ENCODE data around the gene CDKL5.

Gene CDKL5

GRCh38 chrX:18666614-18667013 is 241.2 kb downstream of the CDKL5 start:
- H3K27me3 ChIP-seq (ENCODE audit: insufficient read depth, poor library complexity, severe bottlenecking): no peaks in the 10 kb centered on the region
- no peak overlapping the region for H3K4me3 ChIP-seq (replicated peaks; ENCODE audit: insufficient read depth, low read length)
- H3K27ac ChIP-seq (replicated peaks): no peak overlapping the region
- DNase-seq (ENCODE audit: low read depth in 1 of 2, low spot score in 1 of 2): peak; percentile 38 to 49
- TF ChIP-seq SPI1 (IDR thresholded peaks at IDR 0.05; ENCODE audit: borderline replicate concordance, low read depth) (peak; percentile 28; the same call in 1 of the 2 replicates), REST (IDR thresholded peaks at IDR 0.05; ENCODE audit: insufficient replicate concordance, low read depth) (no peak), POLR2AphosphoS5 (IDR thresholded peaks at IDR 0.05; ENCODE audit: low read depth) (no peak)

GRCh38 chrX:18668071-18668835 is 242.8 kb downstream of the CDKL5 start:
- no peak for DNase-seq (ENCODE audit: low read depth in 1 of 2, low spot score in 1 of 2)
- Histone ChIP-seq H3K27me3 (ENCODE audit: insufficient read depth, poor library complexity, severe bottlenecking) (no peaks in the 10 kb centered on the region), H3K27ac (replicated peaks) (no peak overlapping the region), H3K4me3 (replicated peaks; ENCODE audit: insufficient read depth, low read length) (no peak overlapping the region)
- TF ChIP-seq SPI1 (IDR thresholded peaks at IDR 0.05; ENCODE audit: borderline replicate concordance, low read depth): no peak
- TF ChIP-seq GABPA (IDR thresholded peaks at IDR 0.05; ENCODE audit: low read depth): no peak
- no peak for TF ChIP-seq REST (IDR thresholded peaks at IDR 0.05; ENCODE audit: insufficient replicate concordance, low read depth)
- no peak for TF ChIP-seq CTCF (IDR thresholded peaks at IDR 0.05; ENCODE audit: insufficient read depth, low read length)
- no peak for TF ChIP-seq POLR2AphosphoS5 (IDR thresholded peaks at IDR 0.05; ENCODE audit: low read depth)

GRCh38 chrX:18672008-18672407 is 246.6 kb downstream of the CDKL5 start, which contains the start of gene RS1:
Gene RS1 (minus strand): TSS chrX:18672108. CDS start chrX:18672068, 40 bp downstream.
- Histone ChIP-seq H3K27ac (replicated peaks) (no peak within 1 kb of the TSS), H3K27me3 (ENCODE audit: insufficient read depth, poor library complexity, severe bottlenecking) (no peaks in the 10 kb centered on the region), H3K4me3 (replicated peaks; ENCODE audit: insufficient read depth, low read length) (no peak within 1 kb of the TSS)
- no peak for DNase-seq (ENCODE audit: low read depth in 1 of 2, low spot score in 1 of 2)
- TF ChIP-seq GABPA (IDR thresholded peaks at IDR 0.05; ENCODE audit: low read depth) (no peak), CTCF (IDR thresholded peaks at IDR 0.05; ENCODE audit: insufficient read depth, low read length) (no peak), REST (IDR thresholded peaks at IDR 0.05; ENCODE audit: insufficient replicate concordance, low read depth) (no peak), POLR2AphosphoS5 (IDR thresholded peaks at IDR 0.05; ENCODE audit: low read depth) (no peak), SPI1 (IDR thresholded peaks at IDR 0.05; ENCODE audit: borderline replicate concordance, low read depth) (no peak)
